Measurements from ENCODE around the gene UNC13C. TPM values are rescaled to one million over a fixed set of nuclear protein-coding genes. Genes with fewer than 3 reads are reported as not detected.

The UNC13C gene
- total RNA-seq, 1 donor from 2014 or later: 18.8 TPM

GRCh38 chr15:54605556-54605955 lies 627.3 kb downstream of the UNC13C start:
- DNase-seq (ENCODE audit: low spot score in 2 of 2): no peak
- FAIRE-seq: no peak

GRCh38 chr15:54608876-54609835 lies 630.9 kb downstream of the UNC13C start:
- DNase-seq (ENCODE audit: low spot score in 2 of 2) (no peak), FAIRE-seq (no peak)

GRCh38 chr15:54618120-54618519 lies 639.9 kb downstream of the UNC13C start:
- no peak for FAIRE-seq
- DNase-seq (ENCODE audit: low spot score in 2 of 2): no peak

- DNase-seq (ENCODE audit: low spot score in 2 of 2) (no peak), FAIRE-seq (no peak)
Measured at GRCh38 chr15:54619180-54619579, 640.9 kb downstream of the UNC13C start.

- FAIRE-seq: no peak
- no peak for DNase-seq (ENCODE audit: low spot score in 2 of 2)
Measured at GRCh38 chr15:54620916-54621315, 642.7 kb downstream of the UNC13C start.

GRCh38 chr15:54636147-54636546 lies 657.9 kb downstream of the UNC13C start:
- no peak for FAIRE-seq

GRCh38 chr15:54638666-54639065 lies 660.4 kb downstream of the UNC13C start:
- FAIRE-seq (no peak), DNase-seq (ENCODE audit: low spot score in 2 of 2) (no peak)

More at GRCh38 chr15:54636147-54636546, 657.9 kb downstream of the UNC13C start:
- no peak for DNase-seq (ENCODE audit: low spot score in 2 of 2)

GRCh38 chr15:54640873-54641272 lies 662.6 kb downstream of the UNC13C start:
- no peak for FAIRE-seq

GRCh38 chr15:54644796-54645195 lies 666.6 kb downstream of the UNC13C start:
- FAIRE-seq (no peak), DNase-seq (ENCODE audit: low spot score in 2 of 2) (no peak)

More at GRCh38 chr15:54640873-54641272, 662.6 kb downstream of the UNC13C start:
- DNase-seq (ENCODE audit: low spot score in 2 of 2): no peak

- no peak for FAIRE-seq
- DNase-seq (ENCODE audit: low spot score in 2 of 2): no peak
Measured at GRCh38 chr15:54659646-54660045, 681.4 kb downstream of the UNC13C start.

- DNase-seq (ENCODE audit: low spot score in 2 of 2): no peak
- FAIRE-seq: no peak
Measured at GRCh38 chr15:54660356-54660755, 682.1 kb downstream of the UNC13C start.

GRCh38 chr15:54675241-54675640 lies 697.0 kb downstream of the UNC13C start:
- FAIRE-seq (no peak), DNase-seq (ENCODE audit: low spot score in 2 of 2) (no peak)

GRCh38 chr15:54681584-54681983 lies 703.3 kb downstream of the UNC13C start:
- no peak for DNase-seq (ENCODE audit: low spot score in 2 of 2)
- FAIRE-seq: no peak

Other genes with a start within 250 kb of the UNC13C start
- gene WDR72, start 218.8 kb upstream of the UNC13C start, total RNA-seq: under 0.01 TPM

Data from frontal cortex (tissue), 4 donors.